GM12878 (cell line): ENCODE results near the gene HHAT. TPM values are rescaled to one million over a fixed set of nuclear protein-coding genes. Genes with fewer than 3 reads are reported as not detected.

Experiments
- BACH1 ChIP-seq: fragments of 450-650 bp; IDR thresholded peaks from 2 replicates; pipeline ENCODE4 v1.6.1; 2017; ENCODE audit warnings: mild to moderate bottlenecking, borderline replicate concordance
- BCL11A ChIP-seq: IDR thresholded peaks from 2 replicates; pipeline ENCODE4 v1.6.1; 2011; ENCODE audit warnings: low read depth, low read length
- BHLHE40 ChIP-seq, 2 experiments: fragments of 450-650 bp in 1 of 2; IDR thresholded peaks; 2 replicates each; pipeline ENCODE4 v1.6.1; 2011 to 2017; ENCODE audit warnings: low read depth in 2 of 2, borderline replicate concordance in 1 of 2, improper control_type of control experiment in 1 of 2, low read length in 1 of 2, mild to moderate bottlenecking in 1 of 2
- CHD2 ChIP-seq: IDR thresholded peaks from 2 replicates; pipeline ENCODE4 v1.6.1; 2011; ENCODE audit warnings: low read depth, low read length, improper control_type of control experiment, borderline replicate concordance
- ETV6 ChIP-seq, 2 experiments: fragments of 450-650 bp in 1 of 2; IDR thresholded peaks in 1 of 2; conservative IDR thresholded peaks in 1 of 2; 2 replicates each; pipeline ENCODE4 v1.6.1; 2014; ENCODE audit warnings: antibody characterized with exemption in 1 of 2, borderline replicate concordance in 1 of 2, low read depth in 1 of 2, mild to moderate bottlenecking in 1 of 2, moderate library complexity in 1 of 2
- EZH2 ChIP-seq: IDR thresholded peaks from 2 replicates; pipeline ENCODE4 v1.6.1; 2012; ENCODE audit warnings: low read depth, mild to moderate bottlenecking, control low read depth, inconsistent platforms, low read length, borderline replicate concordance; ENCODE audit not compliant: control insufficient read depth
- HDGF ChIP-seq: fragments of 450-650 bp; IDR thresholded peaks from 2 replicates; pipeline ENCODE4 v1.6.1; 2016; ENCODE audit warnings: antibody characterized with exemption
- KDM1A ChIP-seq: fragments of 200-600 bp; sonication (generic); IDR thresholded peaks from 2 replicates; pipeline ENCODE4 v1.6.1; 2016; ENCODE audit warnings: borderline replicate concordance
- MEF2B ChIP-seq: fragments of 450-650 bp; IDR thresholded peaks from 2 replicates; pipeline ENCODE4 v1.6.1; 2018; ENCODE audit warnings: mild to moderate bottlenecking, moderate library complexity; ENCODE audit not compliant: partially characterized antibody, poor library complexity, severe bottlenecking
- NFIC ChIP-seq: IDR thresholded peaks from 2 replicates; pipeline ENCODE4 v1.6.1; 2012; ENCODE audit warnings: low read depth, mild to moderate bottlenecking, inconsistent platforms, low read length, moderate library complexity
- NR2C2 ChIP-seq: IDR thresholded peaks from 2 replicates; pipeline ENCODE4 v1.6.1; 2011; ENCODE audit warnings: borderline replicate concordance, low read depth; ENCODE audit not compliant: control insufficient read depth, insufficient read length
- POLR2A ChIP-seq: IDR thresholded peaks from 2 replicates; pipeline ENCODE4 v1.6.1; 2011; ENCODE audit warnings: low read depth, mild to moderate bottlenecking, low read length
- POLR2AphosphoS2 ChIP-seq: IDR thresholded peaks from 2 replicates; pipeline ENCODE4 v1.6.1; 2011; ENCODE audit warnings: low read depth, mild to moderate bottlenecking, low read length, improper control_type of control experiment, moderate library complexity
- PRDM15 ChIP-seq: fragments of 450-650 bp; formaldehyde crosslinking; IDR thresholded peaks from 2 replicates; pipeline ENCODE4 v1.4.0; 2020; ENCODE audit warnings: mild to moderate bottlenecking, moderate library complexity
- SIN3A ChIP-seq: IDR thresholded peaks from 2 replicates; pipeline ENCODE4 v1.6.1; 2012; ENCODE audit warnings: low read depth, low read length, improper control_type of control experiment
- ZNF24 ChIP-seq: fragments of 450-650 bp; IDR thresholded peaks from 2 replicates; pipeline ENCODE4 v1.6.1; 2017; ENCODE audit warnings: antibody characterized with exemption, mild to moderate bottlenecking
- ZNF274 ChIP-seq: IDR thresholded peaks from one replicate; pipeline ENCODE4 v1.8.0; 2011; ENCODE audit not compliant: insufficient read length, insufficient read depth
- ZSCAN29 ChIP-seq: fragments of 450-650 bp; IDR thresholded peaks from 2 replicates; pipeline ENCODE4 v1.6.1; 2017; ENCODE audit warnings: mild to moderate bottlenecking, moderate library complexity
- polyA plus RNA-seq, 11 experiments: library from polyadenylated mRNA; depleted of rRNA in 4 of 11; unstranded in 6 of 11; stranded (reverse) in 5 of 11; fragments of >200 nt; fragmentation: Nextera tagmentation in 4 of 11; fragmentation: Illumina TruSeq in 1 of 11; extraction: Ambion mirVana in 4 of 11; extraction: Trizol in 1 of 11; gene quantifications; 1 replicate in 1 of 11; 2 replicates in 10 of 11; pipeline versions ENCODE4 v1.2.1 to v1.2.3, GENCODE V29; 2011 to 2016; ENCODE audit warnings: inconsistent platforms in 2 of 11, missing spikeins in 2 of 11, low read depth in 1 of 11
- total RNA-seq, 4 experiments: library from RNA; depleted of rRNA in 3 of 4; stranded (reverse); fragments of >200 nt in 3 of 4; fragmentation: Illumina TruSeq in 1 of 4; extraction: Trizol in 1 of 4; gene quantifications; 2 replicates each; pipeline versions ENCODE4 v1.2.1 to v1.2.3, GENCODE V29; 2013 to 2021
- TF ChIP-seq, protein P1 (sequence below): IDR thresholded peaks from 2 replicates; pipeline ENCODE4 v1.6.1; 2011; ENCODE audit warnings: borderline replicate concordance, low read depth, mild to moderate bottlenecking, moderate library complexity, low read length; ENCODE audit not compliant: insufficient read depth, poor library complexity, severe bottlenecking
- TF ChIP-seq, protein P2 (sequence below), 3 experiments: IDR thresholded peaks in 2 of 3; conservative IDR thresholded peaks in 1 of 3; 2 replicates each; pipeline ENCODE4 v1.5.1; 2011; ENCODE audit warnings: low read depth in 3 of 3, low read length in 3 of 3, mild to moderate bottlenecking in 3 of 3, control low read depth in 2 of 3, moderate library complexity in 2 of 3, inconsistent platforms in 1 of 3, mixed read lengths in 1 of 3; ENCODE audit not compliant: control insufficient read depth in 2 of 3, insufficient read depth in 1 of 3; ENCODE audit errors: extremely low read depth in 1 of 3
- TF ChIP-seq, protein P3 (sequence below): fragments of 450-650 bp; IDR thresholded peaks from 2 replicates; pipeline ENCODE4 v1.6.1; 2017; ENCODE audit warnings: borderline replicate concordance

Gene HHAT
- total and polyA plus RNA-seq, 10 of the 15 experiments (the other 5 are each of a cell fraction or from before 2014, with no cell fraction given): 1.2 to 37.6 (median 2.6) TPM

- TF ChIP-seq, protein P1, sequence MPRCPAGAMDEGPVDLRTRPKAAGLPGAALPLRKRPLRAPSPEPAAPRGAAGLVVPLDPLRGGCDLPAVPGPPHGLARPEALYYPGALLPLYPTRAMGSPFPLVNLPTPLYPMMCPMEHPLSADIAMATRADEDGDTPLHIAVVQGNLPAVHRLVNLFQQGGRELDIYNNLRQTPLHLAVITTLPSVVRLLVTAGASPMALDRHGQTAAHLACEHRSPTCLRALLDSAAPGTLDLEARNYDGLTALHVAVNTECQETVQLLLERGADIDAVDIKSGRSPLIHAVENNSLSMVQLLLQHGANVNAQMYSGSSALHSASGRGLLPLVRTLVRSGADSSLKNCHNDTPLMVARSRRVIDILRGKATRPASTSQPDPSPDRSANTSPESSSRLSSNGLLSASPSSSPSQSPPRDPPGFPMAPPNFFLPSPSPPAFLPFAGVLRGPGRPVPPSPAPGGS: no peak
- TF ChIP-seq CHD2: no peak
- TF ChIP-seq EZH2: no peak
- TF ChIP-seq NFIC: no peak
- TF ChIP-seq SIN3A: no peak
- TF ChIP-seq, protein P2, sequence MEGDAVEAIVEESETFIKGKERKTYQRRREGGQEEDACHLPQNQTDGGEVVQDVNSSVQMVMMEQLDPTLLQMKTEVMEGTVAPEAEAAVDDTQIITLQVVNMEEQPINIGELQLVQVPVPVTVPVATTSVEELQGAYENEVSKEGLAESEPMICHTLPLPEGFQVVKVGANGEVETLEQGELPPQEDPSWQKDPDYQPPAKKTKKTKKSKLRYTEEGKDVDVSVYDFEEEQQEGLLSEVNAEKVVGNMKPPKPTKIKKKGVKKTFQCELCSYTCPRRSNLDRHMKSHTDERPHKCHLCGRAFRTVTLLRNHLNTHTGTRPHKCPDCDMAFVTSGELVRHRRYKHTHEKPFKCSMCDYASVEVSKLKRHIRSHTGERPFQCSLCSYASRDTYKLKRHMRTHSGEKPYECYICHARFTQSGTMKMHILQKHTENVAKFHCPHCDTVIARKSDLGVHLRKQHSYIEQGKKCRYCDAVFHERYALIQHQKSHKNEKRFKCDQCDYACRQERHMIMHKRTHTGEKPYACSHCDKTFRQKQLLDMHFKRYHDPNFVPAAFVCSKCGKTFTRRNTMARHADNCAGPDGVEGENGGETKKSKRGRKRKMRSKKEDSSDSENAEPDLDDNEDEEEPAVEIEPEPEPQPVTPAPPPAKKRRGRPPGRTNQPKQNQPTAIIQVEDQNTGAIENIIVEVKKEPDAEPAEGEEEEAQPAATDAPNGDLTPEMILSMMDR (IDR thresholded peaks at IDR 0.05 in 2 of 3, conservative IDR thresholded peaks at IDR 0.05 in 1 of 3; ENCODE audit: control insufficient read depth in 2 of 3, extremely low read depth in 1 of 3, insufficient read depth in 1 of 3, low read depth in 3 of 3, low read length in 3 of 3): peak in 1 of 3 experiments; percentile 12; a peak in 1 of 6 replicates
- no peak for TF ChIP-seq BCL11A
- peak; percentile 82 for TF ChIP-seq POLR2A
- TF ChIP-seq BHLHE40 (IDR thresholded peaks at IDR 0.05; ENCODE audit: borderline replicate concordance in 1 of 2, low read depth in 2 of 2, low read length in 1 of 2): peak; percentile 30 to 72; a peak in 3 of 4 replicates
- TF ChIP-seq, protein P3, sequence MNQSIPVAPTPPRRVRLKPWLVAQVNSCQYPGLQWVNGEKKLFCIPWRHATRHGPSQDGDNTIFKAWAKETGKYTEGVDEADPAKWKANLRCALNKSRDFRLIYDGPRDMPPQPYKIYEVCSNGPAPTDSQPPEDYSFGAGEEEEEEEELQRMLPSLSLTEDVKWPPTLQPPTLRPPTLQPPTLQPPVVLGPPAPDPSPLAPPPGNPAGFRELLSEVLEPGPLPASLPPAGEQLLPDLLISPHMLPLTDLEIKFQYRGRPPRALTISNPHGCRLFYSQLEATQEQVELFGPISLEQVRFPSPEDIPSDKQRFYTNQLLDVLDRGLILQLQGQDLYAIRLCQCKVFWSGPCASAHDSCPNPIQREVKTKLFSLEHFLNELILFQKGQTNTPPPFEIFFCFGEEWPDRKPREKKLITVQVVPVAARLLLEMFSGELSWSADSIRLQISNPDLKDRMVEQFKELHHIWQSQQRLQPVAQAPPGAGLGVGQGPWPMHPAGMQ: no peak
- no peak for TF ChIP-seq ZNF274
- TF ChIP-seq POLR2AphosphoS2: peak; percentile 35; the same call in 1 of the 2 replicates
- TF ChIP-seq HDGF: no peak
- TF ChIP-seq ETV6 (conservative IDR thresholded peaks at IDR 0.05 in 1 of 2, IDR thresholded peaks at IDR 0.05 in 1 of 2; ENCODE audit: borderline replicate concordance in 1 of 2, low read depth in 1 of 2): no peak
- TF ChIP-seq KDM1A: no peak
- no peak for TF ChIP-seq NR2C2
- peak; percentile 36; the same call in 1 of the 2 replicates for TF ChIP-seq ZNF24
- no peak for TF ChIP-seq MEF2B
- no peak for TF ChIP-seq PRDM15 (CRISPR knock-in tag)
- no peak; the same call in 1 of the 2 replicates for TF ChIP-seq ZSCAN29
- peak; percentile 62; the same call in 1 of the 2 replicates for TF ChIP-seq BACH1
Observed at GRCh38 chr1:210328746-210329503, at the start of gene HHAT (continued).
